Iris pigment epithelial cell (primary cell): Measurements from ENCODE around the gene KIAA1217.

Experiments used
- DNase-seq: peaks from one replicate; pipeline ENCODE4 v3.0.0-alpha.2; 2011; ENCODE audit warnings: low read depth

Gene KIAA1217

GRCh38 chr10:24552346-24553016, 343.5 kb downstream of the KIAA1217 start:
- DNase-seq: no peak

GRCh38 chr10:24553051-24553612, 344.2 kb downstream of the KIAA1217 start:
- no peak for DNase-seq

GRCh38 chr10:24554036-24554435, 345.1 kb downstream of the KIAA1217 start:
- no peak for DNase-seq

GRCh38 chr10:24556126-24556749, 347.3 kb downstream of the KIAA1217 start:
- peak; percentile 12 for DNase-seq

GRCh38 chr10:24556750-24557742, 348.1 kb downstream of the KIAA1217 start:
- peak; percentile 82 for DNase-seq

- peak; percentile 71 for DNase-seq
These were observed 352.5 kb downstream of the KIAA1217 start for GRCh38 chr10:24561453-24561852.

GRCh38 chr10:24568042-24568441, 359.1 kb downstream of the KIAA1217 start:
- DNase-seq: no peak

GRCh38 chr10:24569330-24569796, 360.4 kb downstream of the KIAA1217 start:
- DNase-seq: no peak

GRCh38 chr10:24569828-24570657, 361.1 kb downstream of the KIAA1217 start:
- no peak for DNase-seq

GRCh38 chr10:24570658-24571426, 361.9 kb downstream of the KIAA1217 start:
- DNase-seq: no peak

- DNase-seq: no peak
These were observed 363.0 kb downstream of the KIAA1217 start for GRCh38 chr10:24571870-24572450.

- DNase-seq: no peak
These were observed 365.2 kb downstream of the KIAA1217 start for GRCh38 chr10:24574161-24574560.

- DNase-seq: no peak
These were observed 365.7 kb downstream of the KIAA1217 start for GRCh38 chr10:24574578-24575155.

- no peak for DNase-seq
These were observed 366.6 kb downstream of the KIAA1217 start for GRCh38 chr10:24575481-24576002.

- DNase-seq: no peak
These were observed 370.5 kb downstream of the KIAA1217 start for GRCh38 chr10:24579448-24579847.

GRCh38 chr10:24579906-24580305, 371.0 kb downstream of the KIAA1217 start:
- no peak for DNase-seq

- no peak for DNase-seq
These were observed 380.3 kb downstream of the KIAA1217 start for GRCh38 chr10:24589265-24589664.

- DNase-seq: no peak
These were observed 381.9 kb downstream of the KIAA1217 start for GRCh38 chr10:24590697-24591457.
